Measurements from ENCODE around the gene FAM174B. TPM values are rescaled to one million over a fixed set of nuclear protein-coding genes. Genes with fewer than 3 reads are reported as not detected.

FAM174B gene
- total RNA-seq, 2 experiments from 2014 or later, result 3.4 to 3.6 TPM

DNA sequence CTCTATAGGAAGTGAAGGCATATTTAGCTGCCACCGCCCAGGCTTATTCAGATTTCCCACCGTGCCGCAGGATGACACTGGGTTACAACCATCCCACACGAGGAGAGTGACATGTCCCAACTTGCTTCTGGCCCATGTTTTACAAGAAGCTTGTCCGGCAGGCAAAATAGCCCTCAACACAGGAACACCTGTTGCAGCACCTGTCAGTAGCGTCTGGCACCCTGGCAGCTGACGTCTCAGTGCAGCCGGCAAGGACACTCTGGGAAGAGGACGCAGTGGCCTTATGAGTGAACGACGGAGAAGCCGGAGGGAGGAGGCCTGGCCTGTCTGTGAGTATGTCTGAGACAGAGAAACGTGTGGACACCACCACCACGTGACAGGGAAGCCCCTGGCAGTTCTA lies 32.1 kb downstream of the FAM174B start:
- Mint-ChIP-seq H3K27me3 (no peaks in the 10 kb centered on the region), H3K4me1 (ENCODE audit: low read depth) (no peaks in the 10 kb centered on the region), H3K9me3 (no peaks in the 10 kb centered on the region), H3K4me3 (no peak overlapping the region), H3K36me3 (ENCODE audit: low read depth) (no peaks in the 10 kb centered on the region), H3K27ac (no peak overlapping the region)
- DNase-seq, result no peak
- intact Hi-C loops (cut with DNase I, micrococcal nuclease), result no loop called here
- H3K36me3 ChIP-seq (ENCODE audit: insufficient read depth, low read length), result no peaks in the 10 kb centered on the region
- H3K27me3 ChIP-seq (ENCODE audit: control insufficient read depth in 1 of 2, insufficient read depth in 2 of 2, low read length in 2 of 2), result no peaks in the 10 kb centered on the region
- ChIA-PET CTCF (no interaction called here), POLR2A (no interaction called here)
- H3K4me1 ChIP-seq (ENCODE audit: insufficient read depth, low read length), result no peaks in the 10 kb centered on the region
- no peak for ATAC-seq (ENCODE audit: poor library complexity)
- TF ChIP-seq, protein P1, sequence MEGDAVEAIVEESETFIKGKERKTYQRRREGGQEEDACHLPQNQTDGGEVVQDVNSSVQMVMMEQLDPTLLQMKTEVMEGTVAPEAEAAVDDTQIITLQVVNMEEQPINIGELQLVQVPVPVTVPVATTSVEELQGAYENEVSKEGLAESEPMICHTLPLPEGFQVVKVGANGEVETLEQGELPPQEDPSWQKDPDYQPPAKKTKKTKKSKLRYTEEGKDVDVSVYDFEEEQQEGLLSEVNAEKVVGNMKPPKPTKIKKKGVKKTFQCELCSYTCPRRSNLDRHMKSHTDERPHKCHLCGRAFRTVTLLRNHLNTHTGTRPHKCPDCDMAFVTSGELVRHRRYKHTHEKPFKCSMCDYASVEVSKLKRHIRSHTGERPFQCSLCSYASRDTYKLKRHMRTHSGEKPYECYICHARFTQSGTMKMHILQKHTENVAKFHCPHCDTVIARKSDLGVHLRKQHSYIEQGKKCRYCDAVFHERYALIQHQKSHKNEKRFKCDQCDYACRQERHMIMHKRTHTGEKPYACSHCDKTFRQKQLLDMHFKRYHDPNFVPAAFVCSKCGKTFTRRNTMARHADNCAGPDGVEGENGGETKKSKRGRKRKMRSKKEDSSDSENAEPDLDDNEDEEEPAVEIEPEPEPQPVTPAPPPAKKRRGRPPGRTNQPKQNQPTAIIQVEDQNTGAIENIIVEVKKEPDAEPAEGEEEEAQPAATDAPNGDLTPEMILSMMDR (IDR thresholded peaks at IDR 0.05), result no peak
- H3K27ac ChIP-seq (ENCODE audit: low read depth in 1 of 2, low read length in 2 of 2), result no peak overlapping the region
- H3K4me3 ChIP-seq (ENCODE audit: low read length), result no peak overlapping the region
- H3K9me3 ChIP-seq (ENCODE audit: control insufficient read depth in 1 of 2, insufficient read depth in 1 of 2, low read length in 2 of 2), result no peaks in the 10 kb centered on the region

DNA sequence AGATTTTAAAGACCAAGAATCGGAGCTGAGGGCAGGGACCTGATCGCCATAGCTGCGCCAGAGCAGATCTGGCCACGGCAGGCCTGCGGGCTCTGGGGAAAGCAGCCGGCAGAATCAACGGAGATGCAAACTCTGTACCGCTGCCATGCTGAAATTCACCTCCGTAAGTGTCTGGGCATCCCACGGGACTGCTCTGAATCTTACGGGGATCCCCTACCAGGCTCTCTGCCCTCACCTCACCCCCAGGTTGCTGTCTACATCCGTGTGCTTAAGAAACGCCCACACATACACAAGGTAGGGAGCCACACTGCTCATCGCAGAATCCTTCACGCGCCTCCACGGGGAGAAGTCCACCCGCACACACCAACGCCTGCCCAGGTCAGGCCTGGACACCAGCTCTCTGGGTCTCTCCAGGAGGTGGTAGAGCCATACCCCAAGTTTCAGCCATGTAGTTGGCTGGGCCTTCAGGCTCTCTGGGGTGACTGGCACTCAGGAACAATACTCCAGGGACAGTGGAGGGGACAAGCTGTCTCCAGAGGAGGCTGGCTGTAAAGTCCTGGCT lies 33.5 kb downstream of the FAM174B start:
- intact Hi-C loops (cut with DNase I, micrococcal nuclease), result no loop called here
- Mint-ChIP-seq H3K36me3 (ENCODE audit: low read depth) (no peaks in the 10 kb centered on the region), H3K9me3 (no peaks in the 10 kb centered on the region), H3K4me3 (no peak overlapping the region), H3K4me1 (ENCODE audit: low read depth) (no peaks in the 10 kb centered on the region), H3K27ac (no peak overlapping the region), H3K27me3 (no peaks in the 10 kb centered on the region)
- DNase-seq (no peak), ATAC-seq (ENCODE audit: poor library complexity) (no peak)
- Histone ChIP-seq H3K9me3 (ENCODE audit: control insufficient read depth in 1 of 2, insufficient read depth in 1 of 2, low read length in 2 of 2) (no peaks in the 10 kb centered on the region), H3K27me3 (ENCODE audit: control insufficient read depth in 1 of 2, insufficient read depth in 2 of 2, low read length in 2 of 2) (no peaks in the 10 kb centered on the region), H3K4me3 (ENCODE audit: low read length) (no peak overlapping the region), H3K36me3 (ENCODE audit: insufficient read depth, low read length) (no peaks in the 10 kb centered on the region), H3K27ac (ENCODE audit: low read depth in 1 of 2, low read length in 2 of 2) (no peak overlapping the region), H3K4me1 (ENCODE audit: insufficient read depth, low read length) (no peaks in the 10 kb centered on the region)
- ChIA-PET CTCF (no interaction called here), POLR2A (no interaction called here)
- TF ChIP-seq, protein P1 (IDR thresholded peaks at IDR 0.05), result no peak

DNA sequence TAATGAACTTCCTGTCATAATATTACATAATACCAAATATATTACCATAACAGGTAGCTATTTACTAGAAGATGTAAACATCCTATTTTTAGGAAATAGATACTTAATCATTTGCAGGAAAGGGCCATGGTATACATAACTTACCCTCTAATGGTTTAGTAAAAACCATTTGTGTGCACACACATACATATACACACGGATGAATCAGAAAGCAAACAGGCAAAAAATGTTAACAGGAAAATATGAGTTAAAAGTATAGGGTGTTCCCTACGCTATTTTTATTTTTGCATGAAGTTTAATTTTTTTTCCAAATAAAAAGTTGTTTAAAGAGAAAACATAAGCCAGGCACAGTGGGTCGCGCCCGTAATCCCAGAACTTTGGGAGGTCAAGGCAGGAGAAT lies 34.6 kb downstream of the FAM174B start:
- DNase-seq (no peak), ATAC-seq (ENCODE audit: poor library complexity) (no peak)
- Histone ChIP-seq H3K4me3 (ENCODE audit: low read length) (no peak overlapping the region), H3K27me3 (ENCODE audit: control insufficient read depth in 1 of 2, insufficient read depth in 2 of 2, low read length in 2 of 2) (no peaks in the 10 kb centered on the region), H3K36me3 (ENCODE audit: insufficient read depth, low read length) (no peaks in the 10 kb centered on the region), H3K4me1 (ENCODE audit: insufficient read depth, low read length) (no peaks in the 10 kb centered on the region), H3K27ac (ENCODE audit: low read depth in 1 of 2, low read length in 2 of 2) (no peak overlapping the region), H3K9me3 (ENCODE audit: control insufficient read depth in 1 of 2, insufficient read depth in 1 of 2, low read length in 2 of 2) (no peaks in the 10 kb centered on the region)
- ChIA-PET CTCF (interaction anchor here (0.7 kb wide), 1 partner anchor 103 kb away, joined by 3 read pairs; no protein-coding TSS in a partner anchor), POLR2A (no interaction called here)
- no peaks in the 10 kb centered on the region for H3K27me3 Mint-ChIP-seq
- no peaks in the 10 kb centered on the region for H3K36me3 Mint-ChIP-seq (ENCODE audit: low read depth)
- H3K4me3 Mint-ChIP-seq, result no peak overlapping the region
- H3K4me1 Mint-ChIP-seq (ENCODE audit: low read depth), result no peaks in the 10 kb centered on the region
- no peak overlapping the region for H3K27ac Mint-ChIP-seq
- no peaks in the 10 kb centered on the region for H3K9me3 Mint-ChIP-seq
- intact Hi-C loops (cut with DNase I, micrococcal nuclease), result no loop called here
- TF ChIP-seq, protein P1 (IDR thresholded peaks at IDR 0.05), result no peak

Measured in CD4-positive, alpha-beta T cell (primary cell).